Omental fat pad (tissue), 4 donors: ENCODE measurements around the gene SLCO3A1. TPM values are rescaled to one million over a fixed set of nuclear protein-coding genes. Genes with fewer than 3 reads are reported as not detected.
A peak's percentile ranks its signal among the peaks of the same experiment; 100 is the strongest.
"Not testable (repeated sequence)": the region's sequence is repeated elsewhere in the genome, so short reads cannot be mapped to it uniquely, and the experiment has no call there.

Source experiments
- ATAC-seq: fragments of 150-250 bp; one replicate; pipeline ENCODE4 v1.9.1; 2016; ENCODE audit warnings: mild to moderate bottlenecking, moderate library complexity; ENCODE audit not compliant: low FRiP score
- DNase-seq: peaks from one replicate; pipeline ENCODE4 v3.0.0-alpha.2; 2019; ENCODE audit warnings: low spot score
- total RNA-seq, 4 donors: library from RNA; depleted of rRNA; stranded (reverse); fragments of >200 nt; gene quantifications; one replicate each; pipeline ENCODE4 v1.1.0, GENCODE V29; 2016
- TF ChIP-seq, protein P1 (sequence below), 3 donors: fragments of 450-650 bp; IDR thresholded peaks; one replicate each; pipeline ENCODE4 v1.5.1; 2016 to 2017; ENCODE audit warnings: antibody characterized with exemption in 3 of 3, mild to moderate bottlenecking in 3 of 3, moderate library complexity in 2 of 3

The SLCO3A1 gene
- total RNA-seq, 4 donors from 2014 or later: 12.3 to 21.8 (median 14.8) TPM

DNA sequence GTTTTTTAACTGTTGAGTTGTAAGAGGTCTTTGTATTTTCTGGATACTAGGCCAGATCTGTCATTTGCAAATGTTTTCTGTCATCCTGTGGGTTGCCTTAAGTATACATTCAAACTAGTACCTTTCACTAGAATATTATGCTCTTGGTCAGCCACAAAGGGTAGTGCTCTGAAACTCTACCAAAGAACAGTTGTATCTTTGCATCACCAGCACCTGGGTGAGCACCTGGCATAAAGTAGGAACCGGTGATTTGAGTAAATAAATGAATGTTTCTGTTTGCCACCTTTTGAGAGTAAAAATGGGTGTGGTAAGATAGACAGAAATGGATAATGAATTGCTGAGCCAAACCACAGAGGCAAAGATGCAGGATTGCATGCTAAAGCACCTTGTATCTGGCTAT is 98.7 kb downstream of the SLCO3A1 start:
- TF ChIP-seq, protein P1, sequence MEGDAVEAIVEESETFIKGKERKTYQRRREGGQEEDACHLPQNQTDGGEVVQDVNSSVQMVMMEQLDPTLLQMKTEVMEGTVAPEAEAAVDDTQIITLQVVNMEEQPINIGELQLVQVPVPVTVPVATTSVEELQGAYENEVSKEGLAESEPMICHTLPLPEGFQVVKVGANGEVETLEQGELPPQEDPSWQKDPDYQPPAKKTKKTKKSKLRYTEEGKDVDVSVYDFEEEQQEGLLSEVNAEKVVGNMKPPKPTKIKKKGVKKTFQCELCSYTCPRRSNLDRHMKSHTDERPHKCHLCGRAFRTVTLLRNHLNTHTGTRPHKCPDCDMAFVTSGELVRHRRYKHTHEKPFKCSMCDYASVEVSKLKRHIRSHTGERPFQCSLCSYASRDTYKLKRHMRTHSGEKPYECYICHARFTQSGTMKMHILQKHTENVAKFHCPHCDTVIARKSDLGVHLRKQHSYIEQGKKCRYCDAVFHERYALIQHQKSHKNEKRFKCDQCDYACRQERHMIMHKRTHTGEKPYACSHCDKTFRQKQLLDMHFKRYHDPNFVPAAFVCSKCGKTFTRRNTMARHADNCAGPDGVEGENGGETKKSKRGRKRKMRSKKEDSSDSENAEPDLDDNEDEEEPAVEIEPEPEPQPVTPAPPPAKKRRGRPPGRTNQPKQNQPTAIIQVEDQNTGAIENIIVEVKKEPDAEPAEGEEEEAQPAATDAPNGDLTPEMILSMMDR (IDR thresholded peaks at IDR 0.05): no peak
- no peak for DNase-seq
- no peak for ATAC-seq

DNA sequence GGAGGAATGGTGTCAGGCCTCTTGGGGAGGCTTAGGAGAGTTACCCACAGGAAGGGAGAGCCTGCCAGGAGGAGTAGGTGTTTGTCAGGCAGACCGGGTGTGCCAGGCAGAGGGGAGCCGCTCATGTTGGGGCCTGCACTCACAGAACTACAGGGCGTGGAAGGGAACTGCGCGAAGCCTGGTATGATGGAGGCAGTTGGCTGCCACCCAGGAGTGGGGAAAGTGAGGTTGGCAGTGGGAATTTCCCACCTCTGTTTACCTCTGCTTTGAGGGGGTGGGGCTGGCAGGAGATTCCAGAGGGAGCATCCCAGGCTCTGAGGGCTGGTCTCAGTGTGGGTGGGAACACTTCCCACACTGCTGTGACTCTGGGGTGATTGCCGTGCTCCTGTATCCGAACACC is 99.9 kb downstream of the SLCO3A1 start:
- ATAC-seq (peak; percentile 60), DNase-seq (no peak)
- TF ChIP-seq, protein P1 (IDR thresholded peaks at IDR 0.05): no peak

DNA sequence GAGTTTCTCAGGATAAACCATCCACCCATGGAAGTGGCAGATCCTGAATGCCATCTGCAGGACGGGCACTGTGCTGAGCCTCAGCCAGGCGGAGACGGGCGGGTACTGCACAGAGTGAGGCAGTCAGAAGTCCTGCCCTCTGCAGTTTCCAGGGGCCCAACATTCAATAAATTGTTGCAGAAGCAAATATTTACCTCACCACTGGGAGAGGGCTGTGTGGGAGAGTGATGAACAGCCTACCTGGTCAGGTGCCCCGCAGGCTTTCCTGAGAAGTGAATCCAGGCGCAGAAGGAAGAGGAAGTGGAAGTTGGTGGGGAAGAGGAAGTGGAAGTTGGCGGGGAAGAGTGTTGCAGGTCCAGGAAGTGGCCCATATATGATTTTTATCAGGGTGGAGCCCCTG is 100.8 kb downstream of the SLCO3A1 start:
- TF ChIP-seq, protein P1 (IDR thresholded peaks at IDR 0.05): no peak
- ATAC-seq (no peak), DNase-seq (no peak)

DNA sequence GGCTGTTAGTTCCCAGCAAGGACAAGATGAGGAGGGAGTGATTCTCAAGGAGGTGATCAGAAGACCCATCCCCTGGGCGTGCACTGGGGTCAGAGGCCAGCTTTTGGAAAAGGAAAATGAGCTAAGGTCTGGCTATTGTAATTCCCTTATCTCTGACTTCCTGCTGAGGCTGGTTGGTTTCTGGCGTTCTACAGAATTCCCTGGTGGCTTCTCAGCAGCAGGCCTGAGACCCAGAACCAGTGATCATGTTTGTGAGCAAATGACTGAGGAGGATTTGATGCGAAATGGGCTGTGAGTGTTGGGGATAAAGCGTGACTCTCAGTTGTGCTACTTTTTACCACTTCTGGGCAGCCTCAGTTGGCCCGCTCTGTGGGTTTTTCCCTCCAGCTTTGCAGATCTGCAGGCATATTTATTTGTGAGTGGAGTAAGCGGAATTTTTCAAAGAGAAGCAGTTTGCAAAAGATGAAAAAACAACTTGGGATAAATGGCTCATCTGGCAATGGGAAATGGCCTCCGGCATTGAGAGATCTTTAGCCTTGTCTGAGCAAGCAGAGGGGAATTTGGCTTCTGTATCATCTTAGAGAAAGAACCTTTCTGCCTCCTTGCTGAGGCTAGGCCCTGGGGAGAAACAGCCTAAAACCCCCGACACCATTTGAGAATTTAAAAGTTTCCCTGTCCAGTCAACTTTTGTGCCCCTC is 102.7 kb downstream of the SLCO3A1 start:
- TF ChIP-seq, protein P1 (IDR thresholded peaks at IDR 0.05): no peak
- ATAC-seq (peak; percentile 63), DNase-seq (no peak)

DNA sequence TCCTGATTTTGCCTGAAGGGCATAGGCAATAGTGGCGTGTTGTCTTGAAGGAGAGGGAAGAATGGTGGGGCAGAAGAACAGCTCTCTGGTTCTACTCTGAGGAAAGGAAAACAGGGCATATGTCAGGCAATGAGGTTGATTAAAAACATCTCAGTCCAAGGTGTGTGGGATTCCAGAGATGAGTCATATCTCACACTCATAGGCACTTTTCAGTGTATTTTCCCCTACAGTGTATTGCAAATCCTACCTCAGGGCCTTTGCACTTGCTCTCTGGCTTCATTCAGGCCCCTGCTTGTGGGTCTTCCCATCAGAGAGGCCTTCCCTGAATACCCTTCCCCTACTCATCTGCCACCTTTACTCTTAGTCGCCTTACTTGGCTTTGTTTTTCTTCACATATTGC is 107.8 kb downstream of the SLCO3A1 start:
- ATAC-seq (no peak), DNase-seq (no peak)
- TF ChIP-seq, protein P1 (IDR thresholded peaks at IDR 0.05): no peak

DNA sequence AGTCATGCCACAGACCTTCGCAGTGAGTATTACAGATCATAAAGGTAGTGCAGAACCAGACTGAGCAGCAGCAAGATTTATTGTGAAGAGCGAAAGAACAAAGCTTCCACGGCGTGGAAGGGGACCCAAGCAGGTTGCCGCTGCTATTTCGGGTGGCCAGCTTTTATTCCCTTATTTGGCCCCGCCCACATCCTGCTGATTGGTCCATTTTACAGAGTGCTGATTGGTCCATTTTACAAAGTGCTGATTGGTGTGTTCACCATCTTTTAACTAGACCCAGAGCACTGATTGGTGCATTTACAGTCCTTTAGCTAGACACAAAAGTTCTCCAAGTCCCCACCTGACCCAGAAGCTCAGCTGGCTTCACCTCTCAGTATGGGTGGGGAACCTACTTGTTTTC is 110.2 kb downstream of the SLCO3A1 start:
- not testable (repeated sequence) for ATAC-seq, DNase-seq

DNA sequence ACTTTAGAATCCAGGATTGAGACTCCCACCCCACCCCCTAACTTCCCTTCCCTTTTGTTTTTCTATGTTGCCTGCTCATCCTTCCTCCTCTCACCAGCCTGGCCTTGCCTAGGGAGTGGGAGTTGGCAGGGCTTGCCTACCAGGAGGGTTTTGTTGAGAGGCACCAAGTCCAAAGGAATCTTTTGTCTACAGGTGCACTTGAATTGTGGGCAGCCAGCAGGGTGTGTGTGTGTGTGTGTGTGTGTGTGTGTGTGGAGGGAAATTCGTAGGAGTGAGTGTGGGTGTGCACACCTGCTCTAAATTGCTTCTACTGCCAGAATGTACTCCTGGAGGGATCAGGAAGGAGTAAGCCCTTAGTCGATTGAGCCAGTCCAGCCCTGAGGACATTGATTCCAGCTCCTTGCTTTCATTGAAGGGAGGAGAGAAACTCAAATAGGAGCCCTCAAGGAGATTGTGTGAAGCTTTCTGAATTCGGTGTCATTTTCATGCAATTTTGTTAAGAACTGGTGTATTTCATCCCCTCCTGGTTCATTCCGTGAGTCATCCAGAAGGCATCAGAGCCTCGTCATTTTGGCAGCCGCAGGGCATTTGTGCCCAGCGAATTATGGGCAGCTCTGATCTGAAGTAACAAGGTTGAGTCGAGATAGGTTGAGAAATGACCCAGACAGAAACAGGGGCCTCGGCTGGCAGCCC is 112.1 kb downstream of the SLCO3A1 start:
- TF ChIP-seq, protein P1 (IDR thresholded peaks at IDR 0.05): no peak
- DNase-seq (no peak), ATAC-seq (peak; percentile 79)
